Body of pancreas (tissue), 4 donors: Measurements from ENCODE around the gene OSER1.

Experiments used
- POLR2A ChIP-seq, 3 donors: fragments of 450-650 bp; IDR thresholded peaks; one replicate each; pipeline ENCODE4 v1.6.1; 2016; ENCODE audit warnings: antibody characterized with exemption in 3 of 3, mild to moderate bottlenecking in 2 of 3
- TF ChIP-seq, protein P1 (sequence below), 7 experiments: fragments of 450-650 bp in 4 of 7; fragments of 200-600 bp in 3 of 7; sonication (generic) in 3 of 7; IDR thresholded peaks; one replicate each; pipeline ENCODE4 v1.5.1; 2016 to 2019; ENCODE audit warnings: antibody characterized with exemption in 7 of 7

- TF ChIP-seq, protein P1, sequence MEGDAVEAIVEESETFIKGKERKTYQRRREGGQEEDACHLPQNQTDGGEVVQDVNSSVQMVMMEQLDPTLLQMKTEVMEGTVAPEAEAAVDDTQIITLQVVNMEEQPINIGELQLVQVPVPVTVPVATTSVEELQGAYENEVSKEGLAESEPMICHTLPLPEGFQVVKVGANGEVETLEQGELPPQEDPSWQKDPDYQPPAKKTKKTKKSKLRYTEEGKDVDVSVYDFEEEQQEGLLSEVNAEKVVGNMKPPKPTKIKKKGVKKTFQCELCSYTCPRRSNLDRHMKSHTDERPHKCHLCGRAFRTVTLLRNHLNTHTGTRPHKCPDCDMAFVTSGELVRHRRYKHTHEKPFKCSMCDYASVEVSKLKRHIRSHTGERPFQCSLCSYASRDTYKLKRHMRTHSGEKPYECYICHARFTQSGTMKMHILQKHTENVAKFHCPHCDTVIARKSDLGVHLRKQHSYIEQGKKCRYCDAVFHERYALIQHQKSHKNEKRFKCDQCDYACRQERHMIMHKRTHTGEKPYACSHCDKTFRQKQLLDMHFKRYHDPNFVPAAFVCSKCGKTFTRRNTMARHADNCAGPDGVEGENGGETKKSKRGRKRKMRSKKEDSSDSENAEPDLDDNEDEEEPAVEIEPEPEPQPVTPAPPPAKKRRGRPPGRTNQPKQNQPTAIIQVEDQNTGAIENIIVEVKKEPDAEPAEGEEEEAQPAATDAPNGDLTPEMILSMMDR (IDR thresholded peaks at IDR 0.05): no peak
- no peak for TF ChIP-seq POLR2A (IDR thresholded peaks at IDR 0.05)
Measured at GRCh38 chr20:44166477-44166876, 44.1 kb downstream of the OSER1 start.
